GM23338 (cell line): Measurements from ENCODE around the gene VANGL1. TPM values are rescaled to one million over a fixed set of nuclear protein-coding genes. Genes with fewer than 3 reads are reported as not detected.

Experiments
- ATAC-seq: fragments of 200-7000 bp; cut with Tn5 transposase; 3 replicates; pipeline ENCODE4 v1.9.1; 2020
- DNase-seq: peaks from one replicate; pipeline ENCODE4 v3.0.0-alpha.2; 2015; ENCODE audit warnings: low spot score
- H2AFZ ChIP-seq: fragments of 200-600 bp; sonication (generic); 2 replicates; pipeline ENCODE4 v1.8.0; 2016; ENCODE audit warnings: antibody characterized with exemption, mild to moderate bottlenecking, moderate library complexity
- H3F3A ChIP-seq: fragments of 200-600 bp; sonication (generic); replicated peaks from 2 replicates; pipeline ENCODE4 v1.8.0; 2017; ENCODE audit warnings: antibody characterized with exemption, mixed run types, low read depth
- H3K27ac ChIP-seq: fragments of 200-600 bp; sonication (generic); 2 replicates; pipeline ENCODE4 v1.6.1; 2016; ENCODE audit warnings: low read depth
- H3K27me3 ChIP-seq: fragments of 200-600 bp; sonication (generic); 2 replicates; pipeline ENCODE4 v1.8.0; 2016; ENCODE audit warnings: mild to moderate bottlenecking, mixed run types, moderate library complexity; ENCODE audit not compliant: insufficient read depth
- H3K36me3 ChIP-seq: fragments of 200-600 bp; sonication (generic); 2 replicates; pipeline ENCODE4 v1.8.0; 2016; ENCODE audit warnings: mild to moderate bottlenecking; ENCODE audit not compliant: insufficient read depth
- H3K4me1 ChIP-seq: fragments of 200-600 bp; sonication (generic); 2 replicates; pipeline ENCODE4 v1.8.0; 2016; ENCODE audit warnings: mild to moderate bottlenecking, moderate library complexity; ENCODE audit not compliant: insufficient read depth
- H3K4me2 ChIP-seq: fragments of 200-600 bp; sonication (generic); 2 replicates; pipeline ENCODE4 v1.7.1; 2017; ENCODE audit warnings: mixed run types
- H3K4me3 ChIP-seq: fragments of 200-600 bp; sonication (generic); 2 replicates; pipeline ENCODE4 v1.6.1; 2016; ENCODE audit warnings: mixed run types
- H3K79me2 ChIP-seq: fragments of 200-600 bp; sonication (generic); replicated peaks from 2 replicates; pipeline ENCODE4 v1.8.0; 2017; ENCODE audit warnings: mild to moderate bottlenecking; ENCODE audit not compliant: insufficient read depth
- H3K9me2 ChIP-seq: fragments of 200-600 bp; sonication (generic); 2 replicates; pipeline ENCODE4 v1.8.0; 2017; ENCODE audit not compliant: insufficient read depth
- H4K20me1 ChIP-seq: fragments of 200-600 bp; sonication (generic); replicated peaks from 2 replicates; pipeline ENCODE4 v1.8.0; 2017; ENCODE audit warnings: mild to moderate bottlenecking; ENCODE audit not compliant: insufficient read depth
- H3K27ac Mint-ChIP-seq: 2 replicates; pipeline ENCODE4 v1.8.0; 2020; ENCODE audit warnings: inconsistent platforms, mild to moderate bottlenecking, moderate library complexity, mixed read lengths
- H3K27me3 Mint-ChIP-seq: 3 replicates; pipeline ENCODE4 v1.8.0; 2022; ENCODE audit warnings: low read depth, mild to moderate bottlenecking, moderate library complexity, mixed read lengths, inconsistent platforms; ENCODE audit not compliant: insufficient read depth, poor library complexity
- H3K36me3 Mint-ChIP-seq: 3 replicates; pipeline ENCODE4 v1.8.0; 2021; ENCODE audit warnings: low read depth, mild to moderate bottlenecking, inconsistent platforms, moderate library complexity, mixed read lengths
- H3K4me1 Mint-ChIP-seq: 3 replicates; pipeline ENCODE4 v1.8.0; 2020; ENCODE audit warnings: mild to moderate bottlenecking, inconsistent platforms, mixed read lengths
- H3K4me3 Mint-ChIP-seq: 3 replicates; pipeline ENCODE4 v1.8.0; 2021; ENCODE audit warnings: moderate library complexity, mild to moderate bottlenecking, inconsistent platforms, mixed read lengths
- H3K9me3 Mint-ChIP-seq: 3 replicates; pipeline ENCODE4 v1.8.0; 2020; ENCODE audit warnings: moderate library complexity, mild to moderate bottlenecking, inconsistent platforms, mixed read lengths
- CREB1 ChIP-seq: fragments of 250-450 bp; sonication (Bioruptor Pico); IDR thresholded peaks from 2 replicates; pipeline ENCODE4 v1.5.0; 2020; ENCODE audit warnings: low read depth, mild to moderate bottlenecking, moderate library complexity
- ETS1 ChIP-seq: IDR thresholded peaks from 2 replicates; pipeline ENCODE4 v1.6.1; 2016; ENCODE audit warnings: antibody characterized with exemption
- EZH2 ChIP-seq: fragments of 200-600 bp; sonication (generic); IDR thresholded peaks from one replicate; pipeline ENCODE4 v1.8.0; 2017; ENCODE audit warnings: antibody characterized with exemption, mild to moderate bottlenecking, low read depth; ENCODE audit not compliant: unreplicated experiment
- EZH2phosphoT487 ChIP-seq: fragments of 200-600 bp; sonication (generic); IDR thresholded peaks from one replicate; pipeline ENCODE4 v1.8.1; 2018; ENCODE audit warnings: antibody characterized with exemption; ENCODE audit not compliant: unreplicated experiment
- JUNB ChIP-seq: IDR thresholded peaks from one replicate; pipeline ENCODE4 v1.6.1; 2016; ENCODE audit warnings: antibody characterized with exemption; ENCODE audit not compliant: unreplicated experiment
- NANOG ChIP-seq: IDR thresholded peaks from 2 replicates; pipeline ENCODE4 v1.6.1; 2016; ENCODE audit warnings: antibody characterized with exemption, borderline replicate concordance
- POLR2AphosphoS5 ChIP-seq: IDR thresholded peaks from 2 replicates; pipeline ENCODE4 v1.6.1; 2016; ENCODE audit warnings: antibody characterized with exemption, low read depth
- STAT1 ChIP-seq: IDR thresholded peaks from one replicate; pipeline ENCODE4 v1.6.1; 2016; ENCODE audit warnings: antibody characterized with exemption; ENCODE audit not compliant: unreplicated experiment
- ZNF114 ChIP-seq: fragments of 250-450 bp; sonication (Bioruptor Pico); IDR thresholded peaks from 2 replicates; pipeline ENCODE4 v1.5.0; 2020; ENCODE audit warnings: mild to moderate bottlenecking, moderate library complexity
- ZNF331 ChIP-seq: fragments of 250-450 bp; sonication (Bioruptor Pico); IDR thresholded peaks from 2 replicates; pipeline ENCODE4 v1.5.0; 2020; ENCODE audit warnings: low read depth, mild to moderate bottlenecking, moderate library complexity
- ZNF462 ChIP-seq: fragments of 250-450 bp; sonication (Bioruptor Pico); IDR thresholded peaks from 2 replicates; pipeline ENCODE4 v1.5.0; 2020; ENCODE audit warnings: mild to moderate bottlenecking, moderate library complexity
- polyA plus RNA-seq: library from polyadenylated mRNA; unstranded; fragments of >200 nt; fragmentation: Nextera tagmentation; extraction: Ambion mirVana; gene quantifications from 2 replicates; pipeline ENCODE4 v1.2.1, GENCODE V29; 2016
- total RNA-seq: library from RNA; depleted of rRNA; stranded (reverse); fragments of >200 nt; shearing (Covaris generic); gene quantifications from 2 replicates; pipeline ENCODE4 v1.2.3, GENCODE V29; 2014

The VANGL1 gene
- total and polyA plus RNA-seq, 2 experiments from 2014 or later, result 4.4 to 14.4 TPM

- Mint-ChIP-seq H3K4me1 (peaks cover 5% of the 10 kb centered on the region; the same call in 1 of the 3 replicates), H3K4me3 (no peak overlapping the region), H3K36me3 (peaks cover 17% of the 10 kb centered on the region; the same call in 2 of the 3 replicates), H3K27me3 (peaks cover 10% of the 10 kb centered on the region), H3K9me3 (peaks cover 32% of the 10 kb centered on the region), H3K27ac (no peak overlapping the region)
- no peak overlapping the region for H3K4me2 ChIP-seq
- ATAC-seq (no peak), DNase-seq (no peak)
- H3K79me2 ChIP-seq, result no peaks in the 10 kb centered on the region
- H4K20me1 ChIP-seq, result no peaks in the 10 kb centered on the region
- H3K27ac ChIP-seq, result no peak overlapping the region
- H3K4me1 ChIP-seq, result 0 out of 2 replicates have a peak, but pooled peaks cover 4% of the 10 kb centered on the region
- peaks cover 10% of the 10 kb centered on the region; the same call in 1 of the 2 replicates for H3K9me2 ChIP-seq
- H3F3A ChIP-seq, result no peaks in the 10 kb centered on the region
- no peak for TF ChIP-seq POLR2AphosphoS5
- no peak for TF ChIP-seq EZH2phosphoT487
- no peak for TF ChIP-seq EZH2
- no peak for TF ChIP-seq ZNF114 (CRISPR knock-in tag)
- no peak for TF ChIP-seq CREB1 (CRISPR knock-in tag)
- TF ChIP-seq ZNF462 (CRISPR knock-in tag), result no peak
- no peak for TF ChIP-seq ETS1
- TF ChIP-seq NANOG, result no peak
- TF ChIP-seq ZNF331 (CRISPR knock-in tag), result no peak
- no peak for TF ChIP-seq STAT1
- TF ChIP-seq JUNB, result no peak
- no peaks in the 10 kb centered on the region for H3K27me3 ChIP-seq
- no peaks in the 10 kb centered on the region for H3K36me3 ChIP-seq
- H2AFZ ChIP-seq, result no peak overlapping the region
- H3K4me3 ChIP-seq, result no peak overlapping the region
These were observed 21.3 kb upstream of the VANGL1 start for GRCh38 chr1:115620453-115620852.
